ENCODE measurements around the gene ECSIT. TPM values are rescaled to one million over a fixed set of nuclear protein-coding genes. Genes with fewer than 3 reads are reported as not detected.

Gene ECSIT
- total RNA-seq: 51.1 and 52.2 TPM in 2 replicates

GRCh38 chr19:11528551-11529341 lies at the start of gene ECSIT:
ECSIT (minus strand) TSS chr19:11529134; CDS start chr19:11519170, 9,964 bp downstream.

GRCh38 chr19:11577451-11578257 lies 48.7 kb upstream of the ECSIT start, which contains the start of gene ACP5:
ACP5 (minus strand) TSS chr19:11577645; CDS start chr19:11577317, 328 bp downstream.

DNA sequence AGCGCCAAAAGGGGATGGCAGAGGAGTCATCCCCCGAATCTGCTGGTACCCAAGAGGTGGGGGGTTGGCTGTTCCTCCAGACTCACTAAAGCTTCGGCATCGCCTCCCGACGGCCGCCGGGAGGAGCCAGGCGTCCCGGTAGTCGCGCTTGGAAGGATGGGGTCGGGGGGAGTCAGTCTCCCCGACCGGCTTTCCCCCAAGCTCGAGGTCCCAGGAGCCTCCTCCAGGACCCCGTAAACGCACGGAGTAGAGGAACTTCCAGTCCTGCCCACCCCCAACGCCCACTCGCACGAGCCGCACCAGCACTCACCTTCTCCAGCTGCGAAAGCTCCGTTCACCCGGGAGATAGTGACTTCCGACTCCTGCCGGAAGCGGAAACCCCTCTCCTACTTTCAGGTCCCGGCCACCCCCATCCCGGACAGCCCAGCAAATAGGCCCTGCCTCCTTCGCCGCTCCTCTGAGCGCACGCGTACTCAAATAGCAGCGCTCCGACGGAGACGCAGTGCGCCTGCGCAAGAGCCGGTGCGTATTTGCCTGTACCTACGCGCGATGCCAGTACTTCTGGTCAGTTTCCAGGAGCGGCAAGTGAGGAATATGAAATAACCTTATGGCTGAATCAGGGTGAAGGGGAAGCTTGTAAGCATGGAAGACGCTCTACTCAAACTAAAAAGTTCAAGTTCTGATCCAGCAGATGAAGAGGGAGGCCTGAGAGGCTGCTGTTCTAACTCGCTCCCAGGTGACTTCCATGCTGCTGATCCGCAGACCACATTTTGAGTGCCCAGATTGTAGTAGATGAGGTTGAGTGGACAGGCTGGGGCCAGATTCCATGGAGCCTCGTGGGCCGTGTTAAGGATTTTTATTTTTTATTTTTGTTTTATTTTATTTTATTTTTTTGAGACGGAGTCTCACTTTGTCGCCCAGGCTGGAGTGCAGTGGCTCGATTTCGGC lies 30.2 kb upstream of the ECSIT start, which contains the start of gene ELOF1:
ELOF1 (minus strand) TSS at position 350 of the 948 bp plus-strand sequence. CDS start 4,883 bp downstream, outside the sequence.

DNA sequence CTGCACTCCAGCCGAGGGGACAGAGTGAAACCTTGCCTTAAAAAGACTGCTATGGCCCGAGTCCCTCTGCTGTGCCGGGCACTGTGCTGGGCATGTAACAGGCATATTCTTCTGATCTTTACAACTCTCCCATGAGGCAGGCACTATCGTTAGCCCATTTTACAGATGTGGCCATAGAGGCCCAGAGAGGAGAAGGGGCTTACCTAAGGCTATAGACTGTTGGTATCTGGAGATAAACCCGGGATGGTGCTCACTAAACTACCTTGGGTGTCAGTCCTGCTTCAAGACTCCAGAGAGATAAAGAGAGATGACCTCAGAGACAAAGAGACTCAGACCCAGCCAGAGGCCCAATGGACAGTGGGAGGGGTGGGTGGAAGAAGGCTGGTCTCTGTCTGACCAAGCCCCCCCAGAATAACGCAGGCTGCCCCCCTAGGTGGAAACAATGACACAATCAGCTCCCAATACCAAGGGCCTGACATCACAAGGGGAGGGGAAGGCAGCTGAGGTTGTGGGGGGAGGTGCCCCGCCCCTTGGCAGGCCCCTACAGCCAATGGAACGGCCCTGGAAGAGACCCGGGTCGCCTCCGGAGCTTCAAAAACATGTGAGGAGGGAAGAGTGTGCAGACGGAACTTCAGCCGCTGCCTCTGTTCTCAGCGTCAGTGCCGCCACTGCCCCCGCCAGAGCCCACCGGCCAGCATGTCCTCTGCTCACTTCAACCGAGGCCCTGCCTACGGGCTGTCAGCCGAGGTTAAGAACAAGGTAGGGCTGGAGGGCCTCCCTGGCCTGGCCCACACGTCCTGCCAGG lies 9.5 kb upstream of the ECSIT start, which contains the start of gene CNN1:
CNN1 (plus strand) TSS at position 620 of the 805 bp plus-strand sequence; CDS start at position 697, 77 bp downstream.

GRCh38 chr19:11505504-11506100 lies 23.3 kb downstream of the ECSIT start, which contains the start of gene ZNF653:
ZNF653 (minus strand) TSS chr19:11505839; CDS start chr19:11505786, 53 bp downstream.

DNA sequence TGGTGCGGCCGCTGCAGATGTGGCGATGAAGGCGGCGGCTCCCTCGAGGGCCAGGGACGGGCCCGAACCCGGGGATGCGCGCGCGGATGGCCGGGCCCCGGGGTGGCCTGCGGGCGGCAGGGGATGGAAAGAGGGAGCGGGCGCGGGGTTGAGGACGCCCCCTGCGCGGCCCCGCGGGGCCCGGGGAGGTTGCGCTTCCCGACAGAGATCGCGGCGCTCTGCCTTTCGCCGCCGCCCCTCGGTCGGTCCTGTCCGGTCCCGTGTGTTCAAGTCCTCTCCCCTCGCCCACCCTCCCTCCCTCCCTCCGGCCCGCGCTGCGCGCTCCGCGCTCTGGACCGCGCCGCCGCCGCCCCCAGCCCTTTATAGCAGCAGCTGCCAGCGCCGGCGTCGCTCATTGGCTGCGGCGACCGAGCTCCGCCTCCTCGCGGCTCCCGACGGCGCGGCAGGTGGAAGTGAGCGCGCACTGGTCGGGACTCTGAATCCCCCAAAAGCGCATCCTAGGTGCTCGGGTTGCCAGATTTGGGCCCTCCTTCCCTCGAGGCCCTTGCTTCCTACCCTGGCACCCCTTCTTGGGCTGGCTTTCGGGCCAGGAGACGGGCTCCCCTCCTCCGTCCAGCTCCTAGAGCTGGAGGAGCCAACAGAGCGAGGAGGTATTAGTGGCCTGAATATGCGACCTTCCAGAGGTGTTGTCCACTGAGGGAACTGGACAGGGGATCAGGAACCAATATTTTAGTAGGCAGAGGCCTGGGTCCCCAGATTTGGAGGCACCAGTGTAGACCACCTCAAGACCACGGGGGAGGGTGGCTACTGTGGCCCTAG lies 48.0 kb downstream of the ECSIT start, which contains the start of gene ELAVL3:
ELAVL3 (minus strand) TSS at position 332 of the 819 bp plus-strand sequence. CDS start 438 bp downstream, outside the sequence.

Other genes starting within 250 kb of the ECSIT start
- gene TSPAN16, start 233.0 kb downstream of the ECSIT start, total RNA-seq: not detected in 2 replicates
- 8.3 and 12.2 TPM in 2 replicates for gene RAB3D, start 189.5 kb downstream of the ECSIT start, total RNA-seq
- 120 and 164 TPM in 2 replicates for gene TMEM205, start 182.9 kb downstream of the ECSIT start, total RNA-seq
- gene CCDC159, start 182.6 kb downstream of the ECSIT start, total RNA-seq: 5.0 and 12.2 TPM in 2 replicates
- gene PLPPR2, start 173.7 kb downstream of the ECSIT start, total RNA-seq: 39.9 and 51.1 TPM in 2 replicates
- gene SWSAP1, start 154.5 kb downstream of the ECSIT start, total RNA-seq: 1.2 and 1.6 TPM in 2 replicates
- gene EPOR, start 144.8 kb downstream of the ECSIT start, total RNA-seq: 1.9 and 3.4 TPM in 2 replicates
- gene RGL3, start 109.8 kb downstream of the ECSIT start, total RNA-seq: 1.7 and 3.4 TPM in 2 replicates
- 0.59 TPM in 1 of 2 replicates, not detected in the other for gene ODAD3, start 94.0 kb downstream of the ECSIT start, total RNA-seq
- 238 and 254 TPM in 2 replicates for gene PRKCSH, start 93.5 kb downstream of the ECSIT start, total RNA-seq
- not detected in 2 replicates for gene ELAVL3, start 48.1 kb downstream of the ECSIT start, total RNA-seq
- gene ZNF653, start 23.3 kb downstream of the ECSIT start, total RNA-seq: 2.3 and 2.4 TPM in 2 replicates
- 0.50 and 3.0 TPM in 2 replicates for gene CNN1, start 9.7 kb upstream of the ECSIT start, total RNA-seq
- gene ELOF1, start 30.1 kb upstream of the ECSIT start, total RNA-seq: 42.1 and 45.2 TPM in 2 replicates
- gene ACP5, start 48.5 kb upstream of the ECSIT start, total RNA-seq: not detected in 2 replicates
- 7.1 and 11.2 TPM in 2 replicates for gene ZNF627, start 68.3 kb upstream of the ECSIT start, total RNA-seq
- gene ZNF823, start 209.8 kb upstream of the ECSIT start, total RNA-seq: 1.2 and 2.3 TPM in 2 replicates
- 3.6 and 4.5 TPM in 2 replicates for gene ZNF441, start 237.9 kb upstream of the ECSIT start, total RNA-seq

All from cardiac ventricle fibroblast (primary cell).